Activated CD8-positive, alpha-beta T cell treated with anti-CD3 and anti-CD28 coated beads, Interleukin-2, amount 10 ng/mL, durations not matched to agents 7 days and 5 days (primary cell): ENCODE results near the gene C16orf78. TPM values are rescaled to one million over a fixed set of nuclear protein-coding genes. Genes with fewer than 3 reads are reported as not detected.

Source experiments
- ATAC-seq: fragments of 150-1000 bp; cut with Tn5 transposase; one replicate; pipeline ENCODE4 v1.10.0; 2021; ENCODE audit warnings: moderate library complexity
- CTCF ChIA-PET: fragments of 350-600 bp; sonication (Branson Sonifier 250); formaldehyde crosslinking; loops from one replicate; lab custom pipeline; 2021; ENCODE audit warnings: antibody characterized with exemption; lab: Charles Lee
- POLR2A ChIA-PET: fragments of 350-600 bp; sonication (Branson Sonifier 250); formaldehyde crosslinking; loops from one replicate; lab custom pipeline; 2021; ENCODE audit warnings: antibody characterized with exemption; lab: Charles Lee
- DNase-seq: peaks from one replicate; pipeline ENCODE4 v3.0.0-alpha.2; 2020
- H3K27ac Mint-ChIP-seq: one replicate; pipeline ENCODE4 v1.8.0; 2021; ENCODE audit warnings: mild to moderate bottlenecking, mixed read lengths
- H3K27me3 Mint-ChIP-seq: one replicate; pipeline ENCODE4 v1.8.0; 2021; ENCODE audit warnings: low read depth, mixed read lengths
- H3K36me3 Mint-ChIP-seq: one replicate; pipeline ENCODE4 v1.8.0; 2021; ENCODE audit warnings: low read depth, mixed read lengths
- H3K4me1 Mint-ChIP-seq: one replicate; pipeline ENCODE4 v1.8.0; 2021; ENCODE audit warnings: low read depth, mixed read lengths
- H3K4me3 Mint-ChIP-seq: one replicate; pipeline ENCODE4 v1.8.0; 2021; ENCODE audit warnings: mild to moderate bottlenecking, mixed read lengths
- H3K9me3 Mint-ChIP-seq: one replicate; pipeline ENCODE4 v1.8.0; 2022; ENCODE audit warnings: mixed read lengths; ENCODE audit not compliant: insufficient read depth
- total RNA-seq, 2 experiments: library from RNA; stranded (reverse); gene quantifications; one replicate each; pipeline ENCODE4 v1.2.3, GENCODE V29; 2021

The C16orf78 gene
- total RNA-seq, 2 experiments from 2014 or later, result not detected

DNA sequence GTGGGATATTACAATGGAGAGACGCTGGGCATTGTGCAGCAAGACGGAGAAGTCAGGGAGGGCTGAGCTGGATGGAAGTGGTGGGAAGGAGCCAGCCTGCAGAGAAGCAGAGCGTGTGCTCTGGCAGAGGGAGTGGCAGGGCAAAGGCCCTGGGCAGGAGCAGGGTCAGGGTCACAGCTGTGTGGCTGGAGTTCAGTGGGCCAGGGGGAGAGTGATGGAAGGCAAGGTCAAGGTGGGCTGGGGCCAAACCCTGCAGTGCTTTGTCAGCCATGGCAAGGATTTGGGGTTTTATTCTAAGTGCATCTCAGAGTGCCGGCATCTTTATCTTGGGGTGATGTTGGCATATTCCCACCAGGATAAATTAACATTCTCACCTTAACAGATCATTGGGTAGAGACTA is 31.9 kb upstream of the C16orf78 start:
- ChIA-PET POLR2A (no interaction called here), CTCF (no interaction called here)
- DNase-seq (no peak), ATAC-seq (no peak)
- Mint-ChIP-seq H3K4me1 (no peaks in the 10 kb centered on the region), H3K9me3 (no peaks in the 10 kb centered on the region), H3K27ac (no peak overlapping the region), H3K4me3 (no peak overlapping the region), H3K27me3 (no peaks in the 10 kb centered on the region), H3K36me3 (no peaks in the 10 kb centered on the region)

DNA sequence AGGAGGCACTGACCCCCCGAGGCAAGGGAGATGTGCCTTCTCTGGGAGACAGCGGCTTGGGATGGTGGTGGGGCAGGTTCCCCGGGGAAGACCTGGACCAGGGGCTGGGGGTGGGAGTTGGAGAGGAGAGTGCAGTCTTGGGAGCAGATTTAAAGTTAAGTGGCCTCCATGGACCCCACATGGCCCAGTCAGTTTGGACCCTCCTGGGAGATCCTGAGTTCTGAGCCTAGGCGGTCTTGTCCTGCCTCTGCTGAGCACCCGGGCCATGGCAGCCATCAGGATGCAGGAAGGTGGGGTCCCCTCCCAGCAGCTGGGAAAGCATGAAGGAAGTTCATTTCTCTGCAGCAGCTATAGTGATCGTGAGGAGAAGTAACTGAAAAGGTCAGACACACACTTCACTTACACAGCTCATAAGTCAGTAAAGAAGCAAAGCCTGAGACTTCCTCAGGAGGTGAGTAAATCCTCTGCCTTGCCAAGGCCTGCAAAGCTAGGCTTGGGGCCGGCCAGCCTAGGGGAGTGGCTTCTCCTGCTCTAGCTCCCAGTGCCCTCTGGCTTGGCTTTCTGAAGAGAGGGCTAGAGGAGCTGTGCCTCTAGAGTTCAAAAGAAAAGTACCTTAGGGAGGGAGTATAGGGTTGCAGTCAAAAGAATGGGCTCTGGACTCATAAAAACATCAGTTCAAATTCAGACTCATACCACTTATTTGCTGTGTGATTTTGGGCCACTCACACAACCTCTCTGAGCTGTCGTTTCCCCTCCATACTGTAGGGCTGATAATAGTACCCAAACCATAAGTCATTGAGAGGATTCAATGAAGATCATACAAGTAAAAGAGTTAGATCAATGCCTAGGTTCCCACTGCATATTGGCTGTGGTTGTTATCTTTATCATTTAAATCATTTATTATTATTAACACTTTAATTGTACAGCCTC is 31.0 kb upstream of the C16orf78 start:
- no peak for DNase-seq
- no peak overlapping the region for H3K4me3 Mint-ChIP-seq
- no peaks in the 10 kb centered on the region for H3K4me1 Mint-ChIP-seq
- no peaks in the 10 kb centered on the region for H3K9me3 Mint-ChIP-seq
- CTCF ChIA-PET, result no interaction called here
- H3K27me3 Mint-ChIP-seq, result no peaks in the 10 kb centered on the region
- POLR2A ChIA-PET, result interaction anchor here (0.7 kb wide), 1 partner anchor 412 kb away, joined by 3 read pairs; no protein-coding TSS in a partner anchor
- no peak overlapping the region for H3K27ac Mint-ChIP-seq
- H3K36me3 Mint-ChIP-seq, result no peaks in the 10 kb centered on the region
- no peak for ATAC-seq

DNA sequence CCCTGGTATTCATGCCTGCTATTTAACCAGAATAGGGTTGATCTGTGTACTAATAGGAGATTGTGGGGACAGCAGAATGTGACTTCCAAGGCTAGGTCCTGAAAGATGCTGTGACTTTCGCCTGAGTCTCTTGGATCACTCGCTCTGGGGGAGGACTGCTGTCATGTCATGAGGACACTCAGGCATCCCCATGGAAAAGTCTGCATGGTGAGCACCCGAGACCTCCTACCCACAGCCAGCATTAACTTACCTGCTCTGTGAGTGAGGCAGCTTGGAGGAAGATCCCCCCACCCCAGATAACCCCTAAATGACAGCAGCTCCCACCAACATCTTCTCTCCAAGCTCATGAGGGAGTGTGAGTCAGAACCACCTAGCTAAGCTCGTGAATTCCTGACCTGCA is 30.3 kb upstream of the C16orf78 start:
- no peak overlapping the region for H3K27ac Mint-ChIP-seq
- CTCF ChIA-PET, result no interaction called here
- no peaks in the 10 kb centered on the region for H3K27me3 Mint-ChIP-seq
- DNase-seq (no peak), ATAC-seq (no peak)
- H3K4me3 Mint-ChIP-seq, result no peak overlapping the region
- POLR2A ChIA-PET, result interaction anchor here (0.7 kb wide), 1 partner anchor 411 kb away, joined by 3 read pairs; no protein-coding TSS in a partner anchor
- H3K4me1 Mint-ChIP-seq, result no peaks in the 10 kb centered on the region
- no peaks in the 10 kb centered on the region for H3K36me3 Mint-ChIP-seq
- no peaks in the 10 kb centered on the region for H3K9me3 Mint-ChIP-seq

- H3K27ac Mint-ChIP-seq, result no peak overlapping the region
- no peak overlapping the region for H3K4me3 Mint-ChIP-seq
- no peaks in the 10 kb centered on the region for H3K4me1 Mint-ChIP-seq
- no peaks in the 10 kb centered on the region for H3K9me3 Mint-ChIP-seq
- ATAC-seq (no peak), DNase-seq (no peak)
- H3K36me3 Mint-ChIP-seq, result no peaks in the 10 kb centered on the region
- H3K27me3 Mint-ChIP-seq, result no peaks in the 10 kb centered on the region
- ChIA-PET CTCF (no interaction called here), POLR2A (no interaction called here)
Measured at GRCh38 chr16:49344401-49344800, 29.2 kb upstream of the C16orf78 start.

DNA sequence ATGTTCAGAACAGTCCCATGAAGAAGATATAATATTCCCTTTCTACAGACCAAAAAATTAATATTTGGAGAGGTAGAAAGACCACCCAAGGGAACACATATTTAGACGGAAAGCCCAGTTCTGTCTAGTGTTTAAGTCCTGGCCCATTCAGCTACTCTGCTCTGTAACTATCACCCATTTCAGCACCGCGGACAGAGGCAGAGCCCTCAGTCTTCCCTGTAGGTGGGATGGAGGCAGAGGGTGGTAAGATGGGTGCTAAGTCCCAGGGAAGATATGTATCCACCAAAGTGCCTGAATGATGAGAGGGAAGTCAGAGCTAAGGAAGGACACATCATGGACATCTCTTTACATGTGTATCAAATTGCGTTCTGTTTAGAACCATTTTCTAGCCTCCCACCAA is 27.8 kb upstream of the C16orf78 start:
- Mint-ChIP-seq H3K4me1 (no peaks in the 10 kb centered on the region), H3K27ac (no peak overlapping the region), H3K4me3 (no peak overlapping the region), H3K36me3 (no peaks in the 10 kb centered on the region), H3K9me3 (no peaks in the 10 kb centered on the region), H3K27me3 (no peaks in the 10 kb centered on the region)
- ChIA-PET CTCF (no interaction called here), POLR2A (no interaction called here)
- DNase-seq, result peak; percentile 30
- no peak for ATAC-seq

DNA sequence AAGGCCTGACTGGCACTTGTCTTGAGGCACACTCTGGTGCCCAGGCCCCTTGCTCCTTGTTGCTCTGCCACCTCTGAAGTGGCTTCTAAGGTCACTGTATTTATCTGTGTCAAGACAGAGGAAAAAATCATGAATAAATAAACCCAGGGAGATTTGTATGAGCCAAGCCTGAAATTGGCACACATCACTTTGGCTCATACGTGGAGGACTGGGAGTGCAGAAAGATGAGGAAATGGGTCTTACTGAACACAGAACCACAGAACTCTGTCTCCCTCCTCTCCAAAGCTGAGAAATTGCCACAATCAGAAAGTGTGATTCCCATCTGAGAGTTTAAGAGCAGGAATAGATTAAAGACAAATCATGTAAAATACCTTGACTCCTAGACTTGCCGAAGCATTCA is 27.1 kb upstream of the C16orf78 start:
- no peaks in the 10 kb centered on the region for H3K27me3 Mint-ChIP-seq
- no peak overlapping the region for H3K27ac Mint-ChIP-seq
- H3K9me3 Mint-ChIP-seq, result no peaks in the 10 kb centered on the region
- H3K4me1 Mint-ChIP-seq, result no peaks in the 10 kb centered on the region
- ATAC-seq (no peak), DNase-seq (no peak)
- no peaks in the 10 kb centered on the region for H3K36me3 Mint-ChIP-seq
- no peak overlapping the region for H3K4me3 Mint-ChIP-seq
- POLR2A ChIA-PET, result no interaction called here
- CTCF ChIA-PET, result no interaction called here

DNA sequence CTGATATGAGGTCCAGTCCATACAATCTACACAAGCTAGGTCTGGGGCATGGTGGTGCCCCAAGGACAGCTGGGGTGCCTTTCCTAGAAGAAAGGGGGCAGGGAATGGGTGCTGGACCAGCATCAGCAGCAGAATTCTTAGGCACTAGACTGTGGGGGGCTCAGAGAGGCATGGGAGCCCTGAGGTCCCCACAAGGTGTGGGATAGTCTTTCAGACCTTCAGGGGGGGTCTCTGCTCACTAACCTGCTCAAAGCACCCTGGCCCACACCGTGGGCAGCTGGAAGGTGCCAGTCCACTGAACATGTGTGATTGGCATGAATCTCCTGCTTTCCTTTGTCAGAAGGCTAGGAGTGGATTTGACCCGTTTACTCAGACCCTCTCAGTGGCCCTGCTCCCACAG is 26.1 kb upstream of the C16orf78 start:
- POLR2A ChIA-PET, result no interaction called here
- CTCF ChIA-PET, result interaction anchor here (0.6 kb wide), 1 partner anchor 408 kb away, joined by 3 read pairs; no protein-coding TSS in a partner anchor

GRCh38 chr16:49348408-49349176 is 25.0 kb upstream of the C16orf78 start:
- no peaks in the 10 kb centered on the region for H3K4me1 Mint-ChIP-seq
- CTCF ChIA-PET, result no interaction called here
- no peak overlapping the region for H3K27ac Mint-ChIP-seq
- H3K36me3 Mint-ChIP-seq, result no peaks in the 10 kb centered on the region
- H3K4me3 Mint-ChIP-seq, result no peak overlapping the region
- ATAC-seq (no peak), DNase-seq (no peak)
- no peaks in the 10 kb centered on the region for H3K9me3 Mint-ChIP-seq
- no peaks in the 10 kb centered on the region for H3K27me3 Mint-ChIP-seq
- POLR2A ChIA-PET, result no interaction called here

More for the DNA sequence above, 26.1 kb upstream of the C16orf78 start:
- ATAC-seq (no peak), DNase-seq (no peak)
- Mint-ChIP-seq H3K27me3 (no peaks in the 10 kb centered on the region), H3K27ac (no peak overlapping the region), H3K9me3 (no peaks in the 10 kb centered on the region), H3K36me3 (no peaks in the 10 kb centered on the region), H3K4me1 (no peaks in the 10 kb centered on the region), H3K4me3 (no peak overlapping the region)

GRCh38 chr16:49349446-49350168 is 24.0 kb upstream of the C16orf78 start:
- CTCF ChIA-PET, result interaction anchor here (1.2 kb wide), 1 partner anchor 10 kb away, joined by 3 read pairs; no protein-coding TSS in a partner anchor
- no peak for DNase-seq
- no peaks in the 10 kb centered on the region for H3K4me1 Mint-ChIP-seq
- no peaks in the 10 kb centered on the region for H3K36me3 Mint-ChIP-seq
- no peaks in the 10 kb centered on the region for H3K9me3 Mint-ChIP-seq
- no peak overlapping the region for H3K4me3 Mint-ChIP-seq
- ATAC-seq, result no peak
- no peak overlapping the region for H3K27ac Mint-ChIP-seq
- no peaks in the 10 kb centered on the region for H3K27me3 Mint-ChIP-seq
- POLR2A ChIA-PET, result no interaction called here

DNA sequence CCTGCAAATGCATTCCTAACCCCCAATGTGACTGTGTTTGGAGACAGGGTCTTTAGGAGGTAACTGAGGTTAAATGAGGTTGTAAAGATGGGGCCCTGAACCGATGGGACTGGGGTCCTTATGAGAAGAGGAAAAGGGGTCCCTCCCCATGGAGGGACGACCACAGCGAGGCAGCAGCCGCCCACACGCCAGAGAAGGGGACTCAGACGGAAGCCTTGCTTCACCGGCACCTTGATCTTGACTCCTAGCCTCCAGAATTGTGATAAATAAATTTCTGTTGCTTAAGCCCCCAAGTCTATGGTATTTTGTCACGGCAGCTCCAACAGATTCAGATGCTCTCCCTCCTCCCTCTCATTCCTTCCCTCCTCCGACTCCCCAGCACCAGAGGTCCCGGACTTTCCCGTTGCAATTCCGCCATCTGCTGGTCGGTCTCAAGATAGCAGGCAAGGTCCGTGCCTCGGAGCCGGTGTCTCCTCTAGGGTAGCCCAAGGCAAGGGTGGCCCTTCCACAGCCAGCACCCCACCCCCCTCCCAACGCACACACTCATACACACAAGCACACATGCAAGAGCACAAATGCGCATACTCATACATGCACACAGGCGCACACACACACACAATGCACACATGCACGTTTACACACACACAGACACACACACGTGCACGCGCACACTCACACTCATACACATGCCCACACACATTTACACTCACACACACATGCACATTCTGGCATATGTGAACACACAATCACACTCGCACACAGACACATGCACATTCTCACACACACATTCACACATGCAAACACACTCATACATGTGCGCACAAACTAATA is 23.1 kb upstream of the C16orf78 start:
- ChIA-PET CTCF (interaction anchor here (1.2 kb wide), 1 partner anchor 9 kb away, joined by 3 read pairs; no protein-coding TSS in a partner anchor), POLR2A (no interaction called here)
- Mint-ChIP-seq H3K9me3 (no peaks in the 10 kb centered on the region), H3K4me1 (no peaks in the 10 kb centered on the region), H3K27me3 (no peaks in the 10 kb centered on the region), H3K4me3 (no peak overlapping the region), H3K36me3 (no peaks in the 10 kb centered on the region), H3K27ac (no peak overlapping the region)
- DNase-seq (peak; percentile 59), ATAC-seq (no peak)

DNA sequence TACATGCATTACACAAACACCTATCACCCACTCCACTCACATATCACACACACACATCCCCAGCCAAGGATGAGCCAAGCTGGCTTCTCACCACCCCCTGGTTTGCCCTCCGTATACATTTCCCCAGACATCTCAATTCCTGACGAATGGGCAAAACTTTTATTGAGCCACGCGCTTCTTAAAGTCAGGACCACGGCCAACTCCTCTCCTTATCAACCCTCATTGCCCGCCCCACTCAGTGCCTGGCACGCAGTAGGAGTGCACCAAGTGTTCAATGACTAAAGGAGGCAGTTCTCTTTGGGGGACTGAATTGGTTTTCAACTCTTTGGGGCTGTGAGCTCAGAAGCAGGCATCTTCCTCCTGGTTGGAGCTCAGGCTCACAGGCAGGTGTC is 22.5 kb upstream of the C16orf78 start:
- Mint-ChIP-seq H3K4me1 (no peaks in the 10 kb centered on the region), H3K27ac (no peak overlapping the region), H3K9me3 (no peaks in the 10 kb centered on the region), H3K36me3 (no peaks in the 10 kb centered on the region), H3K4me3 (no peak overlapping the region), H3K27me3 (no peaks in the 10 kb centered on the region)
- no peak for ATAC-seq
- ChIA-PET CTCF (no interaction called here), POLR2A (no interaction called here)
- no peak for DNase-seq
